ENCODE measurements around the gene STARD13.

- TF ChIP-seq CTCF (optimal IDR thresholded peaks at IDR 0.05 in 1 of 3, IDR thresholded peaks at IDR 0.05 in 1 of 3, conservative IDR thresholded peaks at IDR 0.05 in 1 of 3; ENCODE audit: extremely low read depth in 1 of 3, insufficient read depth in 2 of 3, low read length in 3 of 3): no peak
- no peak for TF ChIP-seq EZH2 (IDR thresholded peaks at IDR 0.05; ENCODE audit: low read length)
These were observed 78.0 kb downstream of the STARD13 start for GRCh38 chr13:33207615-33207961.
